ENCODE data around the gene MSRB3.

- TF ChIP-seq CTCF (IDR thresholded peaks at IDR 0.05) (no peak), POLR2A (IDR thresholded peaks at IDR 0.05) (no peak), EP300 (IDR thresholded peaks at IDR 0.05) (no peak)
These were observed 46.7 kb downstream of the MSRB3 start for GRCh38 chr12:65325183-65325582.

Data from ovary (tissue), 3 donors.